Type B pancreatic cell (in vitro differentiated cells): ENCODE measurements around the gene PCIF1. TPM values are rescaled to one million over a fixed set of nuclear protein-coding genes. Genes with fewer than 3 reads are reported as not detected.

Experiments
- DNase-seq: peaks from one replicate; pipeline ENCODE4 v3.0.0; 2021; ENCODE audit warnings: mixed read lengths; ENCODE audit not compliant: unreplicated experiment; ENCODE audit errors: extremely low spot score
- H3K27ac Mint-ChIP-seq: 2 replicates; pipeline ENCODE4 v1.8.0; 2021; ENCODE audit warnings: mild to moderate bottlenecking, mixed read lengths
- H3K27me3 Mint-ChIP-seq: 2 replicates; pipeline ENCODE4 v1.8.0; 2021; ENCODE audit warnings: mixed read lengths
- H3K36me3 Mint-ChIP-seq: 2 replicates; pipeline ENCODE4 v1.8.0; 2021; ENCODE audit warnings: mixed read lengths
- H3K4me1 Mint-ChIP-seq: one replicate; pipeline ENCODE4 v1.8.0; 2021; ENCODE audit warnings: mixed read lengths; ENCODE audit not compliant: unreplicated experiment
- H3K4me3 Mint-ChIP-seq: 2 replicates; pipeline ENCODE4 v1.8.0; 2021; ENCODE audit warnings: mild to moderate bottlenecking, mixed read lengths
- H3K9me3 Mint-ChIP-seq: 2 replicates; pipeline ENCODE4 v1.8.0; 2021; ENCODE audit warnings: mixed read lengths
- CTCF ChIP-seq: fragments of 200-600 bp; sonication (generic); conservative IDR thresholded peaks from 2 replicates; pipeline ENCODE4 v1.5.0; 2021; ENCODE audit warnings: antibody characterized with exemption, mild to moderate bottlenecking
- total RNA-seq: library from RNA; stranded (reverse); gene quantifications from 2 replicates; pipeline ENCODE4 v1.2.1, GENCODE V29; 2021; ENCODE audit warnings: low replicate concordance

PCIF1 gene
- total RNA-seq, 1 donor from 2014 or later: 37.6 TPM

DNA sequence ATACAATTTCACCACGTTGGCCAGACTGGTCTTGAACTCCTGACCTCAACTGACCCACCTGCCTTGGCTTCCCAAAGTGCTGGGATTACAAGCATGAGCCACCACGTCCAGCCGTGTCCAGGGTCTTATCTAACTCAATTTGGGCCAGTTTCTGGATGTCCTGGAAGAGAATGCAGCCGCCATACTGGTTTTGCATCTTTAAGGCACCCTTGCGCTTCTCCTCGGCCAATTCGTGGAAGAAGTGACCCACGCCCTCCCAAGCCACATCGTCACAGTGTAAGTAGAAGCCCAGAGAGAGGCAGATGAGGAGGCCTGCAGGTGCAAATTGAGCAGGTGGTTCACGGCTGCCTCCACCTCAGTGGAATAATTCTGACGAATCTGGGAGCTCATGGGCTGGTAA, 41.2 kb downstream of the PCIF1 start:
- no peak overlapping the region for H3K27ac Mint-ChIP-seq
- TF ChIP-seq CTCF: no peak
- DNase-seq: no peak
- no peak overlapping the region for H3K4me3 Mint-ChIP-seq
- H3K36me3 Mint-ChIP-seq: peaks cover 4% of the 10 kb centered on the region
- peaks cover 32% of the 10 kb centered on the region for H3K27me3 Mint-ChIP-seq
- H3K4me1 Mint-ChIP-seq: peaks cover 5% of the 10 kb centered on the region
- peaks cover 4% of the 10 kb centered on the region for H3K9me3 Mint-ChIP-seq

DNA sequence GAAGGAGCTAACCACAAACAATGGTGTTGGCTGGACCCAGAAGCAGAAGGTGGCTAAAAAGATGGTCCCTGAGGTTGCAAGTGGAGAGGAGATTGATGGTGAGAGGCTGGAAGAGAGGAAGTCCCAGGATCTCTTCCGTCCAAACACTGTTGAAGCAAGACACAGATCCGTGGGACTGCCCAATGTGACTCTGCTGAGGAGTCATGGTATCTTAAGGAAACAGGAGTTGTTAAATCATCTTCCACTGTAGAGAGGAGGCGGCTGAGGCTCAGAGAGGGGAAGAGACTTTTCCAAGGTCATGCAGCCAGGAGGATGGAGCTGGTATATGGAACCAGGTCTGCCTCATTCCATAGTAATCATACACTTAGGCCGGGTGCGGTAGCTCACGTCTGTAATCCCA, 41.6 kb downstream of the PCIF1 start:
- peaks cover 4% of the 10 kb centered on the region for H3K9me3 Mint-ChIP-seq
- TF ChIP-seq CTCF: no peak
- DNase-seq: no peak
- H3K27ac Mint-ChIP-seq: no peak overlapping the region
- H3K4me1 Mint-ChIP-seq: peaks cover 5% of the 10 kb centered on the region
- peaks cover 4% of the 10 kb centered on the region for H3K36me3 Mint-ChIP-seq
- peaks cover 32% of the 10 kb centered on the region for H3K27me3 Mint-ChIP-seq
- no peak overlapping the region for H3K4me3 Mint-ChIP-seq

GRCh38 chr20:45981261-45981660, 46.8 kb downstream of the PCIF1 start:
- no peaks in the 10 kb centered on the region for H3K36me3 Mint-ChIP-seq
- H3K4me3 Mint-ChIP-seq: no peak overlapping the region
- DNase-seq: no peak
- H3K9me3 Mint-ChIP-seq: no peaks in the 10 kb centered on the region
- no peak for TF ChIP-seq CTCF
- no peak overlapping the region for H3K27ac Mint-ChIP-seq
- H3K4me1 Mint-ChIP-seq: no peaks in the 10 kb centered on the region
- peaks cover 24% of the 10 kb centered on the region for H3K27me3 Mint-ChIP-seq

- TF ChIP-seq CTCF: no peak
- Mint-ChIP-seq H3K4me1 (no peaks in the 10 kb centered on the region), H3K27me3 (peaks cover 20% of the 10 kb centered on the region), H3K9me3 (no peaks in the 10 kb centered on the region), H3K36me3 (no peaks in the 10 kb centered on the region), H3K4me3 (no peak overlapping the region), H3K27ac (no peak overlapping the region)
- DNase-seq: no peak
Measured at GRCh38 chr20:45983279-45983743, 48.8 kb downstream of the PCIF1 start.

- no peak for DNase-seq
- H3K9me3 Mint-ChIP-seq: no peaks in the 10 kb centered on the region
- no peak for TF ChIP-seq CTCF
- H3K36me3 Mint-ChIP-seq: no peaks in the 10 kb centered on the region
- H3K27me3 Mint-ChIP-seq: peaks cover 8% of the 10 kb centered on the region
- no peak overlapping the region for H3K4me3 Mint-ChIP-seq
- H3K27ac Mint-ChIP-seq: no peak overlapping the region
- no peaks in the 10 kb centered on the region for H3K4me1 Mint-ChIP-seq
Measured at GRCh38 chr20:45985573-45985972, 51.1 kb downstream of the PCIF1 start.
